Stomach smooth muscle (tissue), 2 donors: ENCODE measurements around the gene CHD9NB.

ENCODE experiments used
- H3K27ac ChIP-seq: one replicate; pipeline ENCODE4 v1.7.0; 2013; ENCODE audit warnings: mild to moderate bottlenecking, low read length, inconsistent platforms
- H3K27me3 ChIP-seq, 2 donors: one replicate each; pipeline ENCODE4 v1.7.0; 2013; ENCODE audit warnings: low read length in 2 of 2; ENCODE audit not compliant: insufficient read depth in 2 of 2, control insufficient read depth in 1 of 2
- H3K36me3 ChIP-seq, 2 donors: one replicate each; pipeline ENCODE4 v1.7.0; 2013; ENCODE audit warnings: low read length in 2 of 2; ENCODE audit not compliant: control insufficient read depth in 2 of 2, insufficient read depth in 2 of 2
- H3K4me1 ChIP-seq: one replicate; pipeline ENCODE4 v1.7.0; 2013; ENCODE audit warnings: low read length; ENCODE audit not compliant: control insufficient read depth, insufficient read depth
- H3K4me3 ChIP-seq, 2 donors: one replicate each; pipeline ENCODE4 v1.7.0; 2013; ENCODE audit warnings: low read length in 2 of 2
- H3K9ac ChIP-seq, 2 donors: one replicate each; pipeline ENCODE4 v1.7.0; 2013; ENCODE audit warnings: low read length in 2 of 2, mild to moderate bottlenecking in 1 of 2
- H3K9me3 ChIP-seq, 2 donors: one replicate each; pipeline ENCODE4 v1.7.0; 2013; ENCODE audit warnings: low read length in 2 of 2; ENCODE audit not compliant: control insufficient read depth in 2 of 2
- donor health status: healthy.
- donor health status: Pancreatic carcinoma.

The CHD9NB gene

GRCh38 chr16:53091466-53092211 lies 38.9 kb upstream of the CHD9NB start:
- H3K9me3 ChIP-seq: no peaks in the 10 kb centered on the region
- no peaks in the 10 kb centered on the region for H3K36me3 ChIP-seq
- peak overlapping the region; percentile 12 to 44 for H3K4me3 ChIP-seq
- H3K27me3 ChIP-seq: no peaks in the 10 kb centered on the region
- peak overlapping the region; percentile 92 for H3K27ac ChIP-seq
- peak overlapping the region in 1 of 2 donors; percentile 42 for H3K9ac ChIP-seq
- peaks cover 43% of the 10 kb centered on the region for H3K4me1 ChIP-seq

GRCh38 chr16:53090591-53091411 lies 38.1 kb upstream of the CHD9NB start:
- no peaks in the 10 kb centered on the region for H3K27me3 ChIP-seq
- H3K9me3 ChIP-seq: no peaks in the 10 kb centered on the region
- peak overlapping the region; percentile 12 to 49 for H3K4me3 ChIP-seq
- peaks cover 48% of the 10 kb centered on the region for H3K4me1 ChIP-seq
- H3K36me3 ChIP-seq: no peaks in the 10 kb centered on the region
- peak overlapping the region; percentile 92 for H3K27ac ChIP-seq
- peak overlapping the region; percentile 10 to 68 for H3K9ac ChIP-seq

- Histone ChIP-seq H3K9ac (peak overlapping the region; percentile 10 to 68), H3K9me3 (no peaks in the 10 kb centered on the region), H3K27ac (peak overlapping the region; percentile 92), H3K4me1 (peaks cover 49% of the 10 kb centered on the region), H3K4me3 (peak overlapping the region; percentile 2 to 49), H3K27me3 (no peaks in the 10 kb centered on the region), H3K36me3 (no peaks in the 10 kb centered on the region)
Observed at GRCh38 chr16:53090286-53090590, 37.5 kb upstream of the CHD9NB start.

- no peaks in the 10 kb centered on the region for H3K36me3 ChIP-seq
- H3K27me3 ChIP-seq: no peaks in the 10 kb centered on the region
- peak overlapping the region; percentile 92 for H3K27ac ChIP-seq
- peak overlapping the region in 1 of 2 donors; percentile 68 for H3K9ac ChIP-seq
- peaks cover 55% of the 10 kb centered on the region for H3K4me1 ChIP-seq
- no peaks in the 10 kb centered on the region for H3K9me3 ChIP-seq
- peak overlapping the region in 1 of 2 donors; percentile 40 for H3K4me3 ChIP-seq
Observed at GRCh38 chr16:53089434-53090285, 37.0 kb upstream of the CHD9NB start.

- Histone ChIP-seq H3K36me3 (no peaks in the 10 kb centered on the region), H3K27me3 (no peaks in the 10 kb centered on the region), H3K9ac (no peak overlapping the region), H3K4me3 (no peak overlapping the region), H3K4me1 (peaks cover 55% of the 10 kb centered on the region), H3K27ac (peak overlapping the region; percentile 11), H3K9me3 (no peaks in the 10 kb centered on the region)
Observed at GRCh38 chr16:53087101-53087500, 34.4 kb upstream of the CHD9NB start.

- peaks cover 50% of the 10 kb centered on the region for H3K4me1 ChIP-seq
- no peaks in the 10 kb centered on the region for H3K36me3 ChIP-seq
- H3K9ac ChIP-seq: no peak overlapping the region
- peak overlapping the region; percentile 53 for H3K27ac ChIP-seq
- H3K27me3 ChIP-seq: no peaks in the 10 kb centered on the region
- no peaks in the 10 kb centered on the region for H3K9me3 ChIP-seq
- no peak overlapping the region for H3K4me3 ChIP-seq
Observed at GRCh38 chr16:53085931-53086421, 33.3 kb upstream of the CHD9NB start.

GRCh38 chr16:53085369-53085843 lies 32.7 kb upstream of the CHD9NB start:
- Histone ChIP-seq H3K27me3 (no peaks in the 10 kb centered on the region), H3K4me3 (no peak overlapping the region), H3K9me3 (no peaks in the 10 kb centered on the region), H3K9ac (no peak overlapping the region), H3K27ac (peak overlapping the region; percentile 64), H3K36me3 (no peaks in the 10 kb centered on the region), H3K4me1 (peaks cover 49% of the 10 kb centered on the region)

GRCh38 chr16:53084746-53085334 lies 32.1 kb upstream of the CHD9NB start:
- peak overlapping the region; percentile 64 for H3K27ac ChIP-seq
- no peaks in the 10 kb centered on the region for H3K9me3 ChIP-seq
- peaks cover 46% of the 10 kb centered on the region for H3K4me1 ChIP-seq
- no peaks in the 10 kb centered on the region for H3K27me3 ChIP-seq
- H3K36me3 ChIP-seq: no peaks in the 10 kb centered on the region
- no peak overlapping the region for H3K9ac ChIP-seq
- H3K4me3 ChIP-seq: no peak overlapping the region

- Histone ChIP-seq H3K4me3 (no peak overlapping the region), H3K4me1 (peaks cover 43% of the 10 kb centered on the region), H3K9ac (no peak overlapping the region), H3K36me3 (no peaks in the 10 kb centered on the region), H3K9me3 (no peaks in the 10 kb centered on the region), H3K27ac (peak overlapping the region; percentile 24), H3K27me3 (no peaks in the 10 kb centered on the region)
Observed at GRCh38 chr16:53084141-53084541, 31.4 kb upstream of the CHD9NB start.

- no peak overlapping the region for H3K9ac ChIP-seq
- no peaks in the 10 kb centered on the region for H3K36me3 ChIP-seq
- H3K27ac ChIP-seq: no peak overlapping the region
- H3K4me3 ChIP-seq: no peak overlapping the region
- H3K27me3 ChIP-seq: no peaks in the 10 kb centered on the region
- H3K9me3 ChIP-seq: no peaks in the 10 kb centered on the region
- H3K4me1 ChIP-seq: peaks cover 50% of the 10 kb centered on the region
Observed at GRCh38 chr16:53083119-53083518, 30.4 kb upstream of the CHD9NB start.
